Measurements from ENCODE around the gene STARD3. TPM values are rescaled to one million over a fixed set of nuclear protein-coding genes. Genes with fewer than 3 reads are reported as not detected.

Gene STARD3
- total RNA-seq, 2 donors from 2014 or later, result 52.5 to 67.7 TPM

GRCh38 chr17:39622380-39623006, 14.5 kb upstream of the STARD3 start:
- ATAC-seq (ENCODE audit: insufficient number of reproducible peaks, low FRiP score, low read depth) (no peak), DNase-seq (ENCODE audit: low spot score) (no peak)
- Histone ChIP-seq H3K9me3 (no peaks in the 10 kb centered on the region), H3K27me3 (replicated peaks; ENCODE audit: insufficient read depth) (no peaks in the 10 kb centered on the region), H3K4me3 (peak overlapping the region; percentile 30), H3K36me3 (no peaks in the 10 kb centered on the region), H3K4me1 (ENCODE audit: control insufficient read depth in 1 of 2, low read depth in 2 of 2) (peaks cover 3 to 30% of the 10 kb centered on the region in 2 donors), H3K27ac (no peak overlapping the region)
- TF ChIP-seq, protein P1, sequence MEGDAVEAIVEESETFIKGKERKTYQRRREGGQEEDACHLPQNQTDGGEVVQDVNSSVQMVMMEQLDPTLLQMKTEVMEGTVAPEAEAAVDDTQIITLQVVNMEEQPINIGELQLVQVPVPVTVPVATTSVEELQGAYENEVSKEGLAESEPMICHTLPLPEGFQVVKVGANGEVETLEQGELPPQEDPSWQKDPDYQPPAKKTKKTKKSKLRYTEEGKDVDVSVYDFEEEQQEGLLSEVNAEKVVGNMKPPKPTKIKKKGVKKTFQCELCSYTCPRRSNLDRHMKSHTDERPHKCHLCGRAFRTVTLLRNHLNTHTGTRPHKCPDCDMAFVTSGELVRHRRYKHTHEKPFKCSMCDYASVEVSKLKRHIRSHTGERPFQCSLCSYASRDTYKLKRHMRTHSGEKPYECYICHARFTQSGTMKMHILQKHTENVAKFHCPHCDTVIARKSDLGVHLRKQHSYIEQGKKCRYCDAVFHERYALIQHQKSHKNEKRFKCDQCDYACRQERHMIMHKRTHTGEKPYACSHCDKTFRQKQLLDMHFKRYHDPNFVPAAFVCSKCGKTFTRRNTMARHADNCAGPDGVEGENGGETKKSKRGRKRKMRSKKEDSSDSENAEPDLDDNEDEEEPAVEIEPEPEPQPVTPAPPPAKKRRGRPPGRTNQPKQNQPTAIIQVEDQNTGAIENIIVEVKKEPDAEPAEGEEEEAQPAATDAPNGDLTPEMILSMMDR (IDR thresholded peaks at IDR 0.05), result no peak

- no peak overlapping the region for H3K4me3 ChIP-seq
- no peak overlapping the region for H3K27ac ChIP-seq
- TF ChIP-seq, protein P1 (IDR thresholded peaks at IDR 0.05), result peak; percentile 93
- no peaks in the 10 kb centered on the region for H3K27me3 ChIP-seq (replicated peaks; ENCODE audit: insufficient read depth)
- ATAC-seq (ENCODE audit: insufficient number of reproducible peaks, low FRiP score, low read depth) (peak; percentile 25), DNase-seq (ENCODE audit: low spot score) (peak; percentile 42)
- H3K4me1 ChIP-seq (ENCODE audit: control insufficient read depth in 1 of 2, low read depth in 2 of 2), result peaks cover 3 to 28% of the 10 kb centered on the region in 2 donors
- H3K9me3 ChIP-seq, result no peaks in the 10 kb centered on the region
- no peaks in the 10 kb centered on the region for H3K36me3 ChIP-seq
These were observed 13.5 kb upstream of the STARD3 start for GRCh38 chr17:39623356-39623950.

GRCh38 chr17:39624313-39624712, 12.6 kb upstream of the STARD3 start:
- DNase-seq (ENCODE audit: low spot score) (no peak), ATAC-seq (ENCODE audit: insufficient number of reproducible peaks, low FRiP score, low read depth) (no peak)
- no peak overlapping the region for H3K4me3 ChIP-seq
- TF ChIP-seq, protein P1 (IDR thresholded peaks at IDR 0.05), result no peak
- H3K4me1 ChIP-seq (ENCODE audit: control insufficient read depth in 1 of 2, low read depth in 2 of 2), result peaks cover 3 to 22% of the 10 kb centered on the region in 2 donors
- no peaks in the 10 kb centered on the region for H3K9me3 ChIP-seq
- H3K27ac ChIP-seq, result no peak overlapping the region
- no peaks in the 10 kb centered on the region for H3K27me3 ChIP-seq (replicated peaks; ENCODE audit: insufficient read depth)
- H3K36me3 ChIP-seq, result no peaks in the 10 kb centered on the region

GRCh38 chr17:39625198-39625785, 11.7 kb upstream of the STARD3 start:
- H3K27me3 ChIP-seq (replicated peaks; ENCODE audit: insufficient read depth), result no peaks in the 10 kb centered on the region
- no peak for DNase-seq (ENCODE audit: low spot score)
- no peak overlapping the region for H3K27ac ChIP-seq
- H3K9me3 ChIP-seq, result no peaks in the 10 kb centered on the region
- H3K36me3 ChIP-seq, result no peaks in the 10 kb centered on the region
- H3K4me1 ChIP-seq (ENCODE audit: control insufficient read depth in 1 of 2, low read depth in 2 of 2), result peaks cover 3 to 22% of the 10 kb centered on the region in 2 donors
- TF ChIP-seq, protein P1 (IDR thresholded peaks at IDR 0.05), result no peak
- H3K4me3 ChIP-seq, result no peak overlapping the region
- no peak for ATAC-seq (ENCODE audit: insufficient number of reproducible peaks, low FRiP score, low read depth)
